Right ventricle myocardium inferior (tissue), 1 donor: ENCODE results near the gene SDR9C7. TPM values are rescaled to one million over a fixed set of nuclear protein-coding genes. Genes with fewer than 3 reads are reported as not detected.
"Not testable (repeated sequence)": the region's sequence is repeated elsewhere in the genome, so short reads cannot be mapped to it uniquely, and the experiment has no call there.

ENCODE experiments used
- ATAC-seq: fragments of 200-7000 bp; cut with Tn5 transposase; one replicate; pipeline ENCODE4 v1.9.1; 2020; ENCODE audit warnings: mild to moderate bottlenecking, moderate library complexity
- DNase-seq: peaks from one replicate; pipeline ENCODE4 v3.0.0; 2021; ENCODE audit errors: missing footprints
- intact Hi-C: fragments of 100-400 bp; cut with DNase I; formaldehyde crosslinking; loops from one replicate; pipeline ENCODE4 v1.11.0; 2022
- total RNA-seq: library from RNA; stranded (reverse); fragmentation: NEBNext Ultra II Directional; extraction: Animal tissue kit (Norgen Biotek cat#: 25700); gene quantifications from one replicate; pipeline ENCODE4 v1.2.1, GENCODE V29; 2021
- donor health status: DM: no; HTN: yes; CAD: no; lungs with severe emphysema.

SDR9C7 gene
- total RNA-seq, 1 donor from 2014 or later, result not detected

DNA sequence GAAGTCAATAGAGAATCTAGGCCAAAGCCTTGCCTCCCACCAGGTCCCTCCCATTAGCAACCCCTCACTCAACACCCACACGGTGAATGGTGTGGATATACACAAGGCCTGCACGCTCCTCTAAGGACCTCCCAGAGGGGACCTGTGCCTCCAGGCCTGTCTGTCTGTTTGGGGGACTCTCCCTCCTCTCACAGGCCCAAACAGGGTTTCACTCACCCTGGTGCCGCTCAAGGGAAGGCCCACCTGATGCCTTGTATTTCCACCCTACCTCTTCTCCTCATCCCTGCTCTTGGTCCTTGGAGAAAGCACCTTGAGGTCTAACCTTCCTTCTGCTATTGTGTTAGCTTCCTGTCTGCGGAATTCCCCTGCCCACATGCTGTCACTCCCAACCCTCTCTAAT is 4.4 kb downstream of the SDR9C7 start:
- ATAC-seq, result no peak
- intact Hi-C loops, result no loop called here
- no peak for DNase-seq

DNA sequence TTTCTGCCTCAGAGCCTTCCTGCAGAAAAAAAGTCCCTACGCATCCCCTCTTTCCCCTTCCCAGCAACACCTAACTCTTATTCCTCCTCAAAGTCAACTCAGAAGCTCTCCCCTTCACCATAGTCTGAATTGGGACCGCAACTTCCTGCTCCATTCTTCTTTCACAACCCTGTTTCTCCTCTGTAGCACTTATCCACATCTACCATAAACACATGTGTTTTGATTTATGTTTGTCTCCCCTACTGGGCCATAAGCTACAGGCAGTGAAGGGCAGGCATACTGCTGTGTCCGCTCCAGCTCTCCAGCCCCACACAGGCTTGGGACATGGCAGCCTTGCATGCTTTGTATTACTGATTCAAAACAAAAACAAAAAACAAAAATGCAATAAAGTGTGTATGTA is 5.9 kb downstream of the SDR9C7 start:
- intact Hi-C loops, result no loop called here
- DNase-seq (no peak), ATAC-seq (no peak)

GRCh38 chr12:56927281-56927680 is 6.9 kb downstream of the SDR9C7 start:
- DNase-seq (no peak), ATAC-seq (no peak)
- intact Hi-C loops, result no loop called here

DNA sequence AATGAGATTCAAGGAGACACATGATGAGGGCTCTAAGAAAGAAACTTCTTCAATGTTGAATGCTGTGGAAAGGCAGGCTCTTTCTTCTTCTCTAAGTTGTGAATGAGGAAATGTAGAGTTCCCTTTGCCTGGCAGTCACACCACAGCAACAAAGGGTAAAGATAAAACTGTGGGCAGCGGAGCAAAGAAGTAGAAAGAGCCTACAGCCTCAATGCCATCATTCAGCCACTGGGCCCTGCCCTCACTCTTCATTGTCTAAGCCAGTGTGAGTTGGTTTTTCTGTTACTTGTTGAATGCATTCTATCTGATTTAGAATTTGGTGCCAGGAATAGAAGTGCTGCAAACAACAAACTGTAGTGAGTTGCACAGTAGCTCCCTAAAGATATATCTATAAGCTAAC is 12.2 kb downstream of the SDR9C7 start:
- DNase-seq (no peak), ATAC-seq (no peak)
- intact Hi-C loops, result no loop called here

DNA sequence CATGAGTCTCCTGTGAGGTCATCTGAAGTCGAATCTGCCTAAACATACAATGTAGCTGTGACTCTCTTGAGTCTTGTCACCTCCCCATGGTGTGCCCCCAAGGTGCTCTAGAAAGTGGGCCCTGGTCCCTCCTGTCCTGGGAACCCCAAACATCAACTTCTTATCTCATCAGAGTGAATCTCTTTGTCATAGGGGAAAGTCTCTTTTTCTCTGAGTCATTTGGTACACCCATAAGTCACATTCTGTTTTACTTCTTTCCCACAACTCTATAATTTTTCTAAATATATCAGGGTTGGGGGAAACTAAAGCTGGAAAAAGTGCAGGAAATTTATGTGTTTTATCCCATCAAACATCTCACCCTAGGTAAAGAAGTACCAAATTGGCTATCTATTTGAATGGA is 12.9 kb downstream of the SDR9C7 start:
- no peak for DNase-seq
- ATAC-seq, result no peak
- intact Hi-C loops, result no loop called here

DNA sequence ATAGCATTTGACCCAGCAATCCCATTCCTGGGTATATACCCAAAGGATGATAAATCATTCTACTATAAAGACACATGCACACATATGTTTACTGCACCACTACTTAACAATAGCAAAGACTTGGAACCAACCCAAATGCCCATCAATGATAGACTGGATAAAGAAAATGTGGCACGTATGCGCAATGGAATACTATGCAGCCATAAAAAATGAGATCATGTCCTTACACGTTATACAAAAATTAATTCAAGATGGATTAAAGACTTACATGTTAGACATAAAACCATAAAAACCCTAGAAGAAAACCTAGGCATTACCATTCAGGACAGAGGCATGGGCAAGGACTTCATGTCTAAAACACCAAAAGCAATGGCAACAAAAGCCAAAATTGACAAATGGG is 16.1 kb downstream of the SDR9C7 start:
- DNase-seq, intact Hi-C loops, ATAC-seq: not testable (repeated sequence)

GRCh38 chr12:56916996-56917333 is 17.2 kb downstream of the SDR9C7 start:
- intact Hi-C loops, result no loop called here
- ATAC-seq (no peak), DNase-seq (no peak)

DNA sequence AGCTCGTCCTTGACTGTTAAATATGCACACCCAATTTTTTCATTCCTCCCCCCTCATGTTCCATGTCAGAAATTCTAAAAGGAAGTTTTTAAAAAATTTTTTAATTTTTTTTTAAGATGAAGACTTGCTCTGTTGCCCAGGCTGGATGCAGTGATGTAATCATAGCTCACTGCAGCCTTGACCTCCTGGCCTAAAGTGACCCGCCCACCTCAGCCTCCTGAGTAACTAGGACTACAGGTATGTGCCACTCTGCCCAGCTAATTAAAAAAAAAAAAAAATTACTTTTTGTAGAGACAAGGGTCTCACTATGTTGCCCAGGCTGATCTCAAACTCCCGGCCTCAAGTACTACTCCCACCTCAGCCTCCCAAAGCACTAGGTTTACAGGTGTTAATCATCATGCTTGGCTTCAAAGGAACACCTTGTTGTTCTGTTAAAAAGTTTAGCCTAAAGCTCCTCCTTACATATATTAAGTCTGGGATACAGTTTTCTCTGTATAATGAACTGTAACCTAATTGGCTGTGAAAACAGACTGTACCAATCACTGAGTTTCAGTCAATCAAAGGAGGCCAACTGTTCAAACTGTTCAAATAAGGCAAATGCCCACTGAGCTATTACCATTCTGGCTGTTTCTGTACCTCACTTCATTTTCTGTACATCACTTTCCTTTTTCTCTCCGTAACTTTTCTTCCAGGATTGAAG is 17.8 kb downstream of the SDR9C7 start:
- DNase-seq, result no peak
- intact Hi-C loops, result no loop called here
- no peak for ATAC-seq

DNA sequence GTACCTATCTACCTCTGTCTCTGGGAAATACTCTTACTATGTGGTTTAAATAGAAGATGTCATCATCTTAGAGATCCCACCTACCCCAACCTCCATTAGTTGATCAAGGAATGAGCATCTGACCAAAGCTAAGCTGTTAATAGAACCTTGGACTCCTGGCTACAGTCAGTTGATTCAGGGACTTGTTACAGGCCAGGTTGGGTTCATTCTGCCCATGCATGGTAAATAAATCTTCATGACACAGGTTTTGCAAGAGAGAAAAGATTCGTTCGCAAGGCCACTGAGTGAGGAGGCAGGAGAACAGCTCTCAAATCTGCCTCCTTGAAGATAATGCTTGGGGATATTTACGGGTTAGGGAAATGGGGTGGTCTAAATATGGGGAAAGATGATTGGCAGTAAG is 19.5 kb downstream of the SDR9C7 start:
- DNase-seq, result no peak
- intact Hi-C loops, result no loop called here
- ATAC-seq, result no peak

GRCh38 chr12:56914256-56914655 is 20.0 kb downstream of the SDR9C7 start:
- ATAC-seq, result no peak
- intact Hi-C loops, result no loop called here

DNA sequence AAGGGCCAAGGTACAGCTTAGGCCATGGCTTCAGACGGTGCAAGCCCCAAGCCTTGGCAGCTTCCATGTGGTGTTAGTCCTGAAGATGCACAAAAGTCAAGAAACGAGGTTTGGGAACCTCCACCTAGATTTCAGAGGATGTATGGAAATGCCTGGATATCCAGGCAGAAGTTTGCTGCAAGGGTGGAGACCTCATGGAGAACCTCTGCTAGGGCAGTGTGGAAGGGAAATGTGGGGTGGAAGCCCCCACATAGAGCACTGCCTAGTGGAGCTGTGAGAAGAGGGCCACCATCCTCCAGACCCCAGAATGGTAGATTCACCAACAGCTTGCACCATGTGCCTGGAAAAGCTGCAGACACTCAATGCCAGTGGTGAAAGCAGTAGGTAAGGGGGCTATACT is 24.8 kb downstream of the SDR9C7 start:
- ATAC-seq, intact Hi-C loops, DNase-seq: not testable (repeated sequence)

More at GRCh38 chr12:56914256-56914655, 20.0 kb downstream of the SDR9C7 start:
- no peak for DNase-seq

DNA sequence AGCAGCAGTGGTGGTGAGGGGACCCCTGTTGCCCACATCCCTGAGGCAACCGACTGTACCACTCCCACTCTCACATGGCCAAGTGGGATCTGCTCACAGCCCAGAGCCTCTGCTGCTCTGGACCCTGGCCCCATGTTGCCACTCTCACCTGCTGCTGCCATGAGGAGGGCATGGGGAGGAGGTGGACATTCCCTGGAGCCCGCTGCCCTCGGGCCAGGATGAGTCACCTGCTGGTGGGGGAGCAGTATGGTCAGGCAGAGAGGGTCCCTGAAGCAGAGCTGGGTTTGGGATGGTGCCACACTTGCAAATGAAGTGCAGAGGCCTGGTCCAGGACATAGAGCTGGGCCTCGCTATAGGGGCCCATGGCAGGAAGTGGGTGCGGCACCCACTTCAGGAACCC is 26.1 kb downstream of the SDR9C7 start:
- intact Hi-C loops, result no loop called here
- DNase-seq (no peak), ATAC-seq (no peak)

DNA sequence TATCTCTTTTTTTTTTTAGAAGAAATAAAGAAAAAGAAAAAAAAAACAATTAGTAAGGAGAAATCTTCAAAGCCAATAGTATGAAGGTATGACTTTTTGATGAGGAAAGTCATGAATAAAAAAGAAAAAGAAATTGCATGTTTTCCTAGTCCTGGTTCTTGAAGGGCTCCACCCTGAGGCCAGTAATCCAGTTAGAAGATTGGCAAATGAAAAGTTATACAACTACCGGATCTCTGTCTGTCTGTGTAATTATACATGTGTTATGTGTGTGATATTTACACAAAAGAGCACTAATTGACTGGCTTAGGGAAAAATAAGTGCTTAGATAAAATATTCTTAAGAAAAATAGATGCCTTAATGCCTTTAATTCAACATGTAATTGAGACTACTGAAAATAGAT is 28.4 kb downstream of the SDR9C7 start:
- intact Hi-C loops, result no loop called here
- no peak for ATAC-seq
- DNase-seq, result no peak

DNA sequence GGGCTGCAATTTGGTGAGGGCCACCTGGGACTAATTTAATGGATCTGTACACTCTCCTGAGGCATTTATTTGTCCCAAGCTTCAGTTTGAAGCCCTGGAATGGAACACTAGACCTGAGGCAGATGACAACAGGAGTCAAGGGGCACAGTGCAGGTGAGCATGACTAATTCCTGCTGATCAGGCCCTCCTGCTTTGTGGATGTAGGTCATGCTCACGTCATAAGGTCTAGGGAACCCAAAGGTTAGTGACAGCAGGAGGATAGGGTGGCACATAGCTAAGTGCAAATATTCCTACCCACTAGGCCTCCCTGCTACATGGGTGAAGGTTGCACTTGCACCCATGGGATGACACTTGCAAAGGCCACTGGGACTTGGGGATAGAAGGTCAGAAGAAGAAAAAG is 30.8 kb downstream of the SDR9C7 start:
- intact Hi-C loops, result no loop called here
- ATAC-seq, result no peak
- DNase-seq, result no peak

GRCh38 chr12:56901313-56901712 is 32.9 kb downstream of the SDR9C7 start:
- not testable (repeated sequence) for DNase-seq

GRCh38 chr12:56900583-56900982 is 33.6 kb downstream of the SDR9C7 start:
- intact Hi-C loops, result no loop called here
- no peak for ATAC-seq
- DNase-seq, result no peak

More at GRCh38 chr12:56901313-56901712, 32.9 kb downstream of the SDR9C7 start:
- ATAC-seq, intact Hi-C loops: not testable (repeated sequence)

DNA sequence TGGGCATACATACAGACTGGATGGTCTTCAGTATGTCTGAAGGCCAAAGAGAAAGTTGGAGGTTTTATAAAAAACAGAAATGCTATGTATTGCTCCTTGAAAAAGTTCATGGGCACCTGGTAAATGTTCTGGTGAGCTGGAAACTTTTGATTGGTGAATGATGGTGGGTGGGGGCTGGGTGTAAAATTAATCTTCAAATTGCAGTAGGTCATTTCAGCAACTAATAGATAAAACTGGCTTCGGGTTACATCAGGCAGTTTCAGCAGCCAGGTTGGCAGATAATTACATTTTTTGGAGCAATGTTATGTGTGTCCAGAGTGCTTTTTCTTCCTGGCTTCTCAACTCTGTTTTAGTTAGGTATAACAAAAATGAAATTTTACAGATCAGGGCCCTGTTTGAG is 35.3 kb downstream of the SDR9C7 start:
- DNase-seq, result no peak
- intact Hi-C loops, result no loop called here
- no peak for ATAC-seq

- ATAC-seq, result no peak
- intact Hi-C loops, result no loop called here
- no peak for DNase-seq
Measured at GRCh38 chr12:56897844-56898361, 36.3 kb downstream of the SDR9C7 start.

DNA sequence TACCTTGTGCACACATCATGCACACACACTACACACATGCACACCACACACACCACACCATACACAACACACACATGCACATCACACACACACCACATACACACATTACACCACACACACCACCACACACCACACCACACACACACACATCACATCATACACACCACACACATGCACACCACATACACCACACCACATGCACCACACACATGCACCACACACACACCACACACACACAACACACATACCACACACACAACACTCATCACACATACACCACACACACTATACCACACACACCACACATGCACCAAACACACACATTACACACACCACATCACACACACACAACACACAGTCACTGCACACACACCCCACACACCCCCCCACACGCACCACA is 38.1 kb downstream of the SDR9C7 start:
- DNase-seq, result no peak
- ATAC-seq, result no peak
- intact Hi-C loops, result no loop called here

DNA sequence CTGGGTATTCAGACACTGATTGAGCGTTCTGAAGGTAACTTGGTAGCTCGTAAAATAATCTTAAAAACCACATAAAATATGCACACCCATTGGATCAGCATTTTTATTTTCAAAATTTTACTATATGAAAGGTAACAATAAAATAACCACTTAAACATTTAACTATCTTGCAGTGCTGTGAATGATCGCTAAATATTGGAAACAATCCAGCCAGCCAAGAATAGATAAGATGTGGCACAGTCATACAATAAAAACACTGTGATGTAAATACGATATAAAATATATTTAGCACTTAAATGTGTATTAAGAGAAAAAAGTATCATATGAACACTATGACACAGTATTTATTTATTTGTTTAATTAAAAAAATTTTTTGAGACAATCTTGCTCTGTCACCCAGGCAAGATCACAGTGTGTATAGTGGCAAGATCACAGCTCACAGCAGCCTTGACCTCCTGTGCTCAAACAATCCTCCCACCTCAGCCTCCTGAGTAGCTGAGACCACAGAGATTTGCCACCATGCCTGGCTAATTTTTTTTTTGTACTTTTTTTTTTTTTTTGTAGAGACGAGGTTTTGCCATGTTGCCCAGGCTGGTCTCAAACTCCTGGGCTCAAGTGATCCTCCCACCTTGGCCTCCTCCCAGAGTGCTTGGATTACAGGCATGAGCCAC is 39.4 kb downstream of the SDR9C7 start:
- intact Hi-C loops, result no loop called here
- DNase-seq, result no peak
- no peak for ATAC-seq
